Naive B cell (primary cell): ENCODE measurements around the gene MOV10L1. TPM values are rescaled to one million over a fixed set of nuclear protein-coding genes. Genes with fewer than 3 reads are reported as not detected.

ENCODE experiments used
- ATAC-seq, 2 donors: fragments of 150-1000 bp; cut with Tn5 transposase; 2 replicates each; pipeline ENCODE4 v1.10.0; 2021; ENCODE audit warnings: low read depth in 2 of 2, mild to moderate bottlenecking in 2 of 2, moderate library complexity in 2 of 2
- DNase-seq: peaks from one replicate; pipeline ENCODE4 v3.0.0; 2022
- H3K27ac Mint-ChIP-seq, 6 donors: one replicate each; pipeline ENCODE4 v1.8.0; 2020 to 2022; ENCODE audit warnings: mild to moderate bottlenecking in 6 of 6, mixed read lengths in 6 of 6, moderate library complexity in 5 of 6, inconsistent platforms in 2 of 6
- H3K27me3 Mint-ChIP-seq, 3 donors: one replicate each; pipeline ENCODE4 v1.8.0; 2021 to 2022; ENCODE audit warnings: mixed read lengths in 3 of 3, mild to moderate bottlenecking in 1 of 3
- H3K36me3 Mint-ChIP-seq, 2 donors: one replicate each; pipeline ENCODE4 v1.8.0; 2020 to 2022; ENCODE audit warnings: mixed read lengths in 2 of 2, inconsistent platforms in 1 of 2, mild to moderate bottlenecking in 1 of 2
- H3K4me1 Mint-ChIP-seq, 3 donors: one replicate each; pipeline ENCODE4 v1.8.0; 2020 to 2022; ENCODE audit warnings: mixed read lengths in 3 of 3, inconsistent platforms in 1 of 3, mild to moderate bottlenecking in 1 of 3, moderate library complexity in 1 of 3
- H3K4me3 Mint-ChIP-seq, 8 donors: one replicate each; pipeline ENCODE4 v1.8.0; 2020 to 2022; ENCODE audit warnings: mild to moderate bottlenecking in 8 of 8, mixed read lengths in 8 of 8, moderate library complexity in 8 of 8, inconsistent platforms in 2 of 8
- H3K9me3 Mint-ChIP-seq, 7 donors: one replicate each; pipeline ENCODE4 v1.8.0; 2020 to 2022; ENCODE audit warnings: mixed read lengths in 7 of 7, mild to moderate bottlenecking in 5 of 7, inconsistent platforms in 2 of 7, moderate library complexity in 1 of 7
- polyA plus RNA-seq, 6 donors: library from polyadenylated mRNA; unstranded; fragments of 300-500 nt; fragmentation: Illumina TruSeq; gene quantifications; one replicate each; pipeline ENCODE4 v1.2.3, GENCODE V29; 2021; ENCODE audit warnings: low read depth in 6 of 6

The MOV10L1 gene
- polyA plus RNA-seq, 6 donors from 2014 or later, result not detected

DNA sequence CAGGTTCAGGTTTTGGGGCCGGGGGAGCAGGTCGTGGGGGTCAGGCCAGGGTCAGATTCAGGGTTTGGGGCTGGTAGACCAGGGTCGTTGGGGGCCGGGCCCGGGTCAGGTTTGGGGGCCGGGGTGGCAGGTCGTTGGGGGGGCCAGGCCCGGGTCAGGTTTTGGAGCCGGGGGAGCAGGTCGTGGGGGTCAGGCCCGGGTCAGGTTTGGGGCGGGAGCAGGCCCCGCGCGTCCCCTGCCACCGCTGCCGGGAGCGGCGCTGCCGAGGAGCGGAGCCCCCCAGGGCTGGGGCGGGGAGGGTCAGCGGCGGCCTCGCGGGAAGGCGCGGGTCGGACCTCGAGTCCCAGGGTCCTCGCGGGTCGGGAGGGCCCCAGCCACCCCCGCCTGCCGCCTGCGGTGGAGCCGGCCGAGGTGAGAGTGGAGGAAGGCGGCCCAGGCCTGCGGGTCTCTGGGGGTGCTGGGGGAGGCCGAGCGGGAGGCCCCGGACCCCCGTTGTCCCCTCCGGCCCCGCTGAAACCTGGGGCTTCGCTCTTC lies 96.4 kb downstream of the MOV10L1 start:
- DNase-seq, result no peak
- H3K27ac Mint-ChIP-seq, result peak overlapping the region; percentile 92 to 100 (median 97)
- no peaks in the 10 kb centered on the region for H3K36me3 Mint-ChIP-seq

DNA sequence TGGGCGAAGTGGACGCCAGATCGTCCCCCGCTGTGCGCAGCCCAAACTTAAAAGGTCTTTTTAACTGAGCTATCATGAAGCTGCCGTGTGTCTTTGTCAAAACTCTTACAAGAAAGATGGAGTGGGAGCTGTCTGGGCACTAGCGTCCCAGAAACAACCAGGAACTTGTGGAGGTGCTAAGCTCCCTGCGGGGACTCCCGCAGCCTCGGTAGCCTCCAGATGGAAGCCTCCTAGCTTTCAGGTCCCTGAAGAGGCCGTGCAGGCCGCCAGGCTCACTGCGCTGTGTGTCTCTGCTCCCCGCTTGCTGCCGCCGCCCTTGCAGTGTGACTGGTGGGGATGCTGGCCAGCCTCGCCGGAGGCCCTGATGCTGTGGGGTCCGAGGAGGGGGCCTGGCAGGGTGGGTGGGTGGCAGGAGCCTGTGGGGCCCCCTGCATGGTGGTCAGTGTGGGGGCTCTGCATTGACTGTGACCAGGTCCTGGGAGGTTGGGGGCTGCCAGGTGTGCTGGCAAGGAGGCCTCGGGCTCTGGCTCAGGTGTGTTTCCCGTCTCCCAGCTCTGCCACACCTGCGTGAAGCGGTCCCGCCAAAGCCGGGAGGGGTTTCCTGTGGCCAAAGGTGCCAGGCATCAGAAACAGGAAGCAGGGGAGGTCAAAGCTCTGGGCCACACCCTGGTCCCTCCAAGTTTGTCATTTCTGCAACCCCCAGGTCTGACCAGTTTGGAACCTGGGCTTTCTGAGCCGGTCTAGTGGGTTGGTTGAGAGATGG lies 97.1 kb downstream of the MOV10L1 start:
- no peak for DNase-seq

More for the DNA sequence above, 96.4 kb downstream of the MOV10L1 start:
- peak overlapping the region; percentile 84 to 97 (median 94) for H3K4me3 Mint-ChIP-seq
- H3K9me3 Mint-ChIP-seq, result no peaks in the 10 kb centered on the region
- H3K4me1 Mint-ChIP-seq, result peaks cover 30 to 41% (median 39%) of the 10 kb centered on the region in 3 donors
- peaks cover 0 to 11% (median 0%) of the 10 kb centered on the region in 3 donors for H3K27me3 Mint-ChIP-seq
- ATAC-seq, result no peak

GRCh38 chr22:50188356-50188755 lies 98.5 kb downstream of the MOV10L1 start:
- H3K36me3 Mint-ChIP-seq, result no peaks in the 10 kb centered on the region
- DNase-seq, result no peak
- peak overlapping the region in 6 of 8 donors; percentile 26 to 84 (median 67) for H3K4me3 Mint-ChIP-seq
- H3K27me3 Mint-ChIP-seq, result peaks cover 0 to 11% (median 0%) of the 10 kb centered on the region in 3 donors
- no peaks in the 10 kb centered on the region for H3K9me3 Mint-ChIP-seq
- no peak for ATAC-seq
- H3K27ac Mint-ChIP-seq, result peak overlapping the region; percentile 24 to 100 (median 84)
- H3K4me1 Mint-ChIP-seq, result peaks cover 44 to 62% (median 58%) of the 10 kb centered on the region in 3 donors

More for the DNA sequence above, 97.1 kb downstream of the MOV10L1 start:
- Mint-ChIP-seq H3K4me1 (peaks cover 35 to 48% (median 46%) of the 10 kb centered on the region in 3 donors), H3K9me3 (no peaks in the 10 kb centered on the region), H3K4me3 (peak overlapping the region; percentile 84 to 97 (median 94)), H3K27ac (peak overlapping the region; percentile 92 to 100 (median 97)), H3K27me3 (peaks cover 0 to 11% (median 0%) of the 10 kb centered on the region in 3 donors), H3K36me3 (no peaks in the 10 kb centered on the region)
- ATAC-seq, result no peak

DNA sequence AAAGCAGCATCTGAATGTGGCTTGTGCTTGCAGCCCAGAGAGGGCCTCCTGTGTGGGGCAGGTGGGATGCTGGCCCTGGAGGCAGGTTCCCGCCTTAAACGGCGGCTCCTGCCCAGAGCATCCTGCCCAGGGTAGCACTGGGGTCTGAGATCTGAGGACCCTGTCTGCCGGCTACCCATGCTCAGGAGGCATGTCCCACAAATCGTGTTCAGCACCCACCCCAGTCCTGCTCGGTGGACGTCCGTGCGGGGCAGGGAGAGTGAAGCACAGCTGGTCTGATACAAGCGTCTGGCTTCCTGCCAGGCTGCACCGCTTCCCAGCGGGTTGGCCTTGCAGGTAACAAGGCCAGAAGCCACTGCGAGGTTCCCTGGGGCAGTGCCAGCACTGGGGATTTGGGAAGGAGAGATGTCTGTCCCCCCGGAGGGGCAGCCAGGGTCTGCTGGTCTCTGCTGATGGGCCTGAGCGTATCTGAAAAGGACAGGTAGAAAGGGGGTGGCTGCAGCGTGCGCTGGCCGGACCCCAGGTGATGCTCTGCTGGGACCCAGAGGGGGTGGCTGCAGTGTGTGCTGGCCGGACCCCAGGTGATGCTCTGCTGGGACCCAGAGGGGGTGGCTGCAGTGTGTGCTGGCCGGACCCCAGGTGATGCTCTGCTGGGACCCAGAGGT lies 99.5 kb downstream of the MOV10L1 start:
- Mint-ChIP-seq H3K9me3 (no peaks in the 10 kb centered on the region), H3K4me3 (peak overlapping the region; percentile 63 to 96 (median 78)), H3K4me1 (peaks cover 44 to 62% (median 55%) of the 10 kb centered on the region in 3 donors), H3K27me3 (peaks cover 0 to 5% (median 0%) of the 10 kb centered on the region in 3 donors), H3K27ac (peak overlapping the region; percentile 100), H3K36me3 (no peaks in the 10 kb centered on the region)
- ATAC-seq (no peak), DNase-seq (no peak)

DNA sequence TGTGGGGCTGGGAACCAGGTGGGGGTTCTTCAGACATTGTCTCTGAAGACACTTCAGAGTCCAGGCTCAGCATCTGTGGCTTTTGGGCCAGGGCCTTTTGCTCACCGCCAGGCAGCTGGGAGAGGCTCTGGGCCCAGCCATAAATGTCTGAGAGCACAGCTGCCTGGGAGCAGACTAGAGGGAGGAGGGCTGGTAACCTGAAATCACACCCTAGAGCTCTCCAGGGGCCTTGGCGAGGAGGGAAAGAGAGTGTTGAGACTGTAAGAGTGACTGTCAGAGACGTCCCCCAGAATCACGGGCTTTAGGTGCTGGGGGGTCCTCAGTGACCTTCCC lies 100.0 kb downstream of the MOV10L1 start:
- no peak for ATAC-seq
- DNase-seq, result no peak
- Mint-ChIP-seq H3K4me1 (peaks cover 40 to 60% (median 58%) of the 10 kb centered on the region in 3 donors), H3K9me3 (no peaks in the 10 kb centered on the region), H3K27me3 (peaks cover 0 to under 1% (median 0%) of the 10 kb centered on the region in 3 donors), H3K4me3 (peak overlapping the region; percentile 63 to 96 (median 84)), H3K36me3 (no peaks in the 10 kb centered on the region), H3K27ac (peak overlapping the region; percentile 100)

- H3K4me1 Mint-ChIP-seq, result peaks cover 40 to 65% (median 64%) of the 10 kb centered on the region in 3 donors
Observed at GRCh38 chr22:50190182-50190940, 100.6 kb downstream of the MOV10L1 start.

GRCh38 chr22:50190941-50191741 lies 101.3 kb downstream of the MOV10L1 start:
- Mint-ChIP-seq H3K27ac (peak overlapping the region; percentile 100), H3K36me3 (no peaks in the 10 kb centered on the region), H3K27me3 (no peaks in the 10 kb centered on the region), H3K4me1 (peaks cover 40 to 72% (median 71%) of the 10 kb centered on the region in 3 donors), H3K9me3 (no peaks in the 10 kb centered on the region), H3K4me3 (peak overlapping the region; percentile 77 to 96 (median 89))
- ATAC-seq (peak; percentile 52 to 56), DNase-seq (peak; percentile 93)

More at GRCh38 chr22:50190182-50190940, 100.6 kb downstream of the MOV10L1 start:
- H3K4me3 Mint-ChIP-seq, result peak overlapping the region; percentile 77 to 96 (median 89)
- ATAC-seq (peak; percentile 56 to 59), DNase-seq (peak; percentile 97)
- H3K27me3 Mint-ChIP-seq, result no peaks in the 10 kb centered on the region
- H3K9me3 Mint-ChIP-seq, result no peaks in the 10 kb centered on the region
- H3K27ac Mint-ChIP-seq, result peak overlapping the region; percentile 100
- no peaks in the 10 kb centered on the region for H3K36me3 Mint-ChIP-seq

- H3K36me3 Mint-ChIP-seq, result no peaks in the 10 kb centered on the region
- DNase-seq, result peak; percentile 79
- peak; percentile 9 to 13 for ATAC-seq
- H3K4me1 Mint-ChIP-seq, result peaks cover 31 to 66% (median 60%) of the 10 kb centered on the region in 3 donors
- H3K27me3 Mint-ChIP-seq, result no peaks in the 10 kb centered on the region
- H3K27ac Mint-ChIP-seq, result peak overlapping the region; percentile 100
- no peaks in the 10 kb centered on the region for H3K9me3 Mint-ChIP-seq
- H3K4me3 Mint-ChIP-seq, result peak overlapping the region; percentile 76 to 96 (median 87)
Observed at GRCh38 chr22:50192436-50193204, 102.8 kb downstream of the MOV10L1 start.

DNA sequence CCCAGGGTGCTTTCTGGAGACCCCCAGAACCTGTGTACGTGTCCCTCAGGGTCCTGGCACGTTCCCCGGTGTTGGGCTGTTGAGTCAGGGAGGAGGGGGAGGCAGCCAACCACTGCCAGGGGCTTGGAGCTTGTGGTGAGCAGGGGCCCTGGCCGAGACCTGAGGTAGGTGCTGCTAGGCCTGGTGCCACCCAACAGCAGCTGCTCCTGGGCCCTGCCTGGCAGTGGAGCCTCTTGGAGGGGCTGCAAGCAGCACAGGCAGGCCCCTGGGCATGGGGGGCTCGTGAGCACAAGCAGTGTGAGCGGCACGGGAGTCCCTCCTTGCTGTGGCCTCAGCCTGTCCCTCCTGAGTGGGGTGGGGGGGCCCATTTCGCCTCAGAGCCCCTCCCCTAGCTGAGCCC lies 103.8 kb downstream of the MOV10L1 start:
- H3K36me3 Mint-ChIP-seq, result no peaks in the 10 kb centered on the region
- no peaks in the 10 kb centered on the region for H3K9me3 Mint-ChIP-seq
- peak overlapping the region in 5 of 6 donors; percentile 44 to 100 (median 100) for H3K27ac Mint-ChIP-seq
- peaks cover 29 to 60% (median 52%) of the 10 kb centered on the region in 3 donors for H3K4me1 Mint-ChIP-seq
- H3K4me3 Mint-ChIP-seq, result peak overlapping the region in 3 of 8 donors; percentile 6 to 77 (median 15)
- ATAC-seq (no peak), DNase-seq (no peak)
- H3K27me3 Mint-ChIP-seq, result no peaks in the 10 kb centered on the region

DNA sequence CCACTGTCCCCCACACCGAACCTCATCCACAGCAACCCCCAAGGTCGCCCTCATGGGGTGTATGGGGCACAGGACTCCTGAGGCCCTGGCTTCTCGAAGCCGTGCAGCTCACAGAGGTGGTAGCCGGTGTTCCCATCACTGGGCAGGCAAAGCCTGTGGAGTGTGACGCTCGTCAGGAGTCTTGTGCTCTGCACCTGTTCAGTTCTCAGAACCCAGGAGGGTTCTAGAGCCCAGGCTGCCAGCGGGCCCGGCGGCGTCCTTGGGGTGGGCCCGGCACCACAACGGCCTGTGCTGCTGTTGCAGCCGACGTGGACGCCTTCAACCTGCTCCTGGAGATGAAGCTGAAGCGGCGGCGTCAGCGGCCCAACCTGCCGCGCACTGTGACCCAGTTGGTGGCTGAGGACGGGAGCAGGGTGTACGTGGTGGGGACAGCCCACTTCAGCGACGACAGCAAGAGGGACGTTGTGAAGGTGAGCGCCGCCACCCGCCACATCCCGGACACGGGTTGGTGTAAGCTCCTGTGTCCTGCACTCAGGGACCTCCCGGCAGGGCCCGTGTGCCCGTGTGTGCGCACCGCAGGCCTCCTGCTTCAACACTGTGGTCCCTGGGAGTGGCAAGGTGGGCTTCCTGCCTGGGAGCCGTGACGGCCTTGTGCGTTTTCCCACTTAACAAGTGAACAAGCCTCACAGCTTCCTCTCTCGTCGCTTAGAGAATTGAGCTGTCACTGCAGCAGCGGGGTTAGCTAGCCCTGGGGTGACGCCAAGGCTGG lies 104.4 kb downstream of the MOV10L1 start:
- DNase-seq (no peak), ATAC-seq (no peak)
- peaks cover 27 to 56% (median 46%) of the 10 kb centered on the region in 3 donors for H3K4me1 Mint-ChIP-seq
- peak overlapping the region in 4 of 8 donors; percentile 3 to 63 (median 48) for H3K4me3 Mint-ChIP-seq
- peak overlapping the region; percentile 44 to 100 (median 91) for H3K27ac Mint-ChIP-seq
- H3K27me3 Mint-ChIP-seq, result no peaks in the 10 kb centered on the region
- no peaks in the 10 kb centered on the region for H3K36me3 Mint-ChIP-seq
- H3K9me3 Mint-ChIP-seq, result no peaks in the 10 kb centered on the region

DNA sequence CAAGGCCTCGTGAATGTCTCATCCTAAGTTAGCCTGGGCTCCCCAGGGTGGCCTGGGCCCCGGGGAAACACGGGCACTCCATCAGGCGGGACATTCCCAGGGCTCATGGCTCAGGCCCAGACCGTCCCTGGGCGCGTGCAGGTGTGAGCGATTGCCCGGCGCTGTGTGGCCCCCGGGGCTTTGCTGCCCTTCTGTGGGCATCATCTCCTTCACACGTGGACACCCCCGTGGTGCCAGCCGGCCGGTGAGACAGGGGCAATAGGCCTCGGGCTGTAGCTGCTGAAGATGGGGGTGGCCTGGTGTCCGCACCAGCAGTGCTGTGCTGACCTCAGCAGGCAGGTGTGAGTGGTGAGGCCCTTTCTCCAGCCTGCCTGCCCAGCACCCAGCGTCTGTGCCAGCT lies 106.5 kb downstream of the MOV10L1 start:
- Mint-ChIP-seq H3K27me3 (no peaks in the 10 kb centered on the region), H3K9me3 (no peaks in the 10 kb centered on the region), H3K36me3 (no peaks in the 10 kb centered on the region), H3K27ac (peak overlapping the region in 5 of 6 donors; percentile 9 to 100 (median 83)), H3K4me3 (peak overlapping the region in 1 of 8 donors; percentile 53), H3K4me1 (peaks cover 14 to 43% (median 38%) of the 10 kb centered on the region in 3 donors)
- DNase-seq, result no peak
- ATAC-seq, result no peak
